CD4-positive, alpha-beta T cell treated with Interleukin-6 for 4 hours (primary cell): ENCODE results near the gene GNG4.
A peak's percentile ranks its signal among the peaks of the same experiment; 100 is the strongest.
"Not testable (repeated sequence)": the region's sequence is repeated elsewhere in the genome, so short reads cannot be mapped to it uniquely, and the experiment has no call there.

Experiments used
- DNase-seq: peaks from one replicate; pipeline ENCODE4 v3.0.0-alpha.2; 2020; ENCODE audit warnings: mixed read lengths

The GNG4 gene

DNA sequence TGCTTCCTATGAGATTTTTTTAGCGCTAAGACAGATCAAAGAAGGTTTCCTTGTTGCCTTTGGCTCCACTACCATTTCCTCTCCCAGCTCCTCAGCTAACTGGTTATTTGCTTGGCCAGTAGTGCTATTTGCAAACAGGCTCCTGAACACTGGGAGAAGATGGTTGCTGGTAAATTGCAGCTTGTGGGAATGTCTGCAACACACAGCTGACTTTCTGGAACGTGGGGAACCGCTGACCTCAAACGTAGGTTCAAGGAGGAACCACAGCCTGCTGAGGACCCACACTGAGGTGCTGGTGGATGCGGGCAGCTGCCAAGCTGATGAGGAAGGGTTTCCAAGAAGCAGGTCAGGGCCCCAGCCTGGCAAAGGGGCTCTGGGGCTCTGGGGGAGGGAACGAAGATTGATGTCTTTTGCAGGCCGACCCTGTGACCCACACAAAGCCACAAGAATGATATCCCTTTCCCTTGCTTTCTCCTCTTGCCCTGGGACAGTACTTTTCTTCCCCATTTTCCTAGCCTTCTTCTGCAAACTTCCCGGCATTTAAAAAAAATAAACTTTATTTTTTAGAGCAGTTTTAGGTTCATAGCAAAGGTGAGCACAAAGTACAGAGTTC lies 24.8 kb downstream of the GNG4 start:
- no peak for DNase-seq

DNA sequence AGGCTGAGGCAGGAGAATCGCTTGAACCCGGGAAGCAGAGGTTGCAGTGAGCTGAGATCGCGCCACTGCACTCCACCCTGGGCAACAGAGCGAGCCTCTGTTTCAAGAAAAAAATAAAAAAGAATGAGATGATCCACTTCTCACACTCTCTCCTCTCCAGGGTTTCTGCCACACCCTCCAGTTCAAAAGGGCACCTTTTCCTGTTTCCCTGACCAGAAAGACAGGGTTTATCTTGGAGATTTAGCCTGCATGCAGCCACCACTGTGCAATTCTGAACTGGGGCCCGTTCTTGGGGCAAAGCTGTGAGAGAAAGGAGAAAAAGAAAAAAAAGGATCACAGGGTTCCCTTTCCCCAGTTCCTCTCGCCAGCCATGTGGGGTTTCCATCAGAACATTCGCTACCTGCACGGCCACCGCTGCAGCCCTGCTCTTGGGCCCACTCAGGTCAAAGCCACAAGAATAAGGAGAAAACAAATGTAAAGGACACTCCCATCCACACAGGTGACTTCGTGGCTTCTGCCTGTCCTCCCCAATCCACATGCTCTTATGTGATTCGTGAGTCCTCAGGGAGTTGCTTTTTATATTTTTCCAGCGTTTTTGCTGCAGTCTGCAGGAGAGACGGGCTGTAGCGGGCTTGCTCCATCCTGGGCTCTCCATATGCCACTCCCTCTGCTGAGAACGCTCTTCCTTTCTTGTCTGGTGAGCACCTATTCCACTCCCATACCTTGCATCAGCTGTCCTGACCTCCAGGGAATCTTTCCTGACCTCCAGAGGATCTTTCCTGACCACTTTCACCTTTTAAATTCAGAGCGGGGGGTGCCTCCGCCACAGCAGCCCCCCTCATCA lies 26.4 kb downstream of the GNG4 start:
- no peak for DNase-seq

DNA sequence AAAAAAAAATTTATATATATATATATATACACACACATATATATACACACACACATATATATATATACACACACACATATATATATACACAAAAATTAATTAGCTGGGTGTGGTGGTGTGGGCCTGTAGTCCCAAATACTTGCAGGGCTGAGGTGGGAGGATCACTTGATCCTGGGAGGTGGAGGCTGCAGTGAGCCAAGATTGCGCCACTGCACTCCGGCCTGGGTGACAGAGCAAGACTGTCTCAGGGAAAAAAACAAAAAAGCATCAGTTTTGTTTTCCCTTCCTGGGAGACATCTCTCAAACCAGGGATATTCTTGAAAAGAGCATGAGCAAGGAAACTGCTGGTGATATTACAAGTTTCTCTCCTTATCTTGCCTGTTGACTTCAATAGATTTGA lies 30.4 kb downstream of the GNG4 start:
- DNase-seq, result not testable (repeated sequence)

DNA sequence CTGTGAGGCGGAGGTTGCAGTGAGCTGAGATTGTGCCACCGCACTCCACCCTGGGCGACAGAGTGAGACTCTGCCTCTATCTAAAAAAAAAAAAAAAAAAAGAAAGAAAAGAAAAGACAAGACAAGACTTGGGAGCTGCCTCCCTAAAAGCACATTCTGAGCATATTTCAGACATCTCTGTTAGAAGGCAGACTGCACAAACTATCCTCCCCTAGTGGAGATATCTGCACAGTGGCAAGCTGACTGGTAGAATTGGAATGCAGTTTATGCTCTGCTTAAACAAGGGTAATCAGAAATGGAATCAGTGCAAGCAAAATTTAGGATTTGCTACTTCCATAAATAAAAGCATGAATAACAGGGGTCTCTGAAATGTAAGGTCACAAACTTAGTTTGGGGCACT lies 31.8 kb downstream of the GNG4 start:
- no peak for DNase-seq

DNA sequence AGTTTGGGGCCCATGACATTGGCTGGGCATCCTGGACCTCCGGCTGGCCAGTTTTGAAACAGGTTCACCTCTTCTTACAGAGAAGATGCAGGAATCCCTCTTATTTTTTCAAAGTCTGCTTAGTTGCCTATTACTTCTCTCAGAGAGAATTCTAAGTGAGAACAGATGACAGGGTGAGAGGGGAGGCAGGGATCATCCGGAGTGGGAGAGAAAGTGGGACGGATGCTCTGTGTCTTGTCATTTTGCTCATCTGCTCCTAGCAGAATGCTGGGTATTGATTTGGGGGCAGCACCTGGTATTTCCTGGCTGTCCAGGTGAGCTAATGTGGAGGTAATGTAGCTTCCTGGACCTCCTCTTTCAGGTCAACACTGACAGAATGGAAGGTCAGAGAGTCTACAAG lies 32.4 kb downstream of the GNG4 start:
- DNase-seq, result no peak

DNA sequence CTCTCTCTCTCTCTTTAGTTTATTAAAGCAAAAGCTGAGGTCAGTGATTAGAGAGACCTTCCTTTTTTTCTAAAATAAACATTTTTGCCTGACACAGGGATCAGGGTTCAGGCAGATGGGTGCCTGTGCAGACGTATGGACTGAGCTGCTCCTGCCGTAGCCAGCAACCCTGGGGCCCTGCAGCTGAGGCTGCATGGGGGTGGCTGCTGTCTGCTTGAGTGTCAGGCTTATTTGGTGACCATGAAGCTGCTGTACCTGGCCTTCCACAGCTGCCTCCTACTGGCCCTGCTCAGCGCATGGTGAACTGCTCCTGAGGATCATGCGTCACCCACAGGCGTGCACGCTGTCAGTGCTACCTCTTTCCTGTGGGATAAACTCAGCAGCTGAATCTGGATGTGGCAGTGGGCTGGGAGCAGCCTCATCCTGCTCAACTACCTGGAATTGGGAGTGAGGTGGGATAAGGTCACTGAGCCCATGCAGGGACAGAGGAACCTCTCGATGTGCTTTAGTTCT lies 35.1 kb downstream of the GNG4 start:
- no peak for DNase-seq

DNA sequence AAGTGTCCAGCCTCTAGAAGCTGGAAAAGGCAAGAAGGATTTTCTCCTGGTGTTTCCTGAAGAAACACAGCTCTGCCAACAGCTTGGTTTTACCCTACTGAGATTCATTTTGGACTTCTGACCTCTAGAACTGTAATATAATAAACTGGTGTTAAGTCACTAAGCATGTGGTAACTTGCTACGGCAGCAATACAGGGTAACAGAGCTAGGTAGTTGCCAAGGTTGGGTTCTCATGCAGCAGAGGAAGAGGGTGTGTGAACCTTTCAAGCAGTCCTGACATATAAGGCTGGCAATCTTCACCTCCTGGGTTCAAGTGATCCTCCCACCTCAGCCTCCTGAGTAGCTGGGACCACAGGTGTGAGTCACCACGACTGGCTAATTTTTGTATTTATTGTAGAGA lies 36.0 kb downstream of the GNG4 start:
- no peak for DNase-seq

DNA sequence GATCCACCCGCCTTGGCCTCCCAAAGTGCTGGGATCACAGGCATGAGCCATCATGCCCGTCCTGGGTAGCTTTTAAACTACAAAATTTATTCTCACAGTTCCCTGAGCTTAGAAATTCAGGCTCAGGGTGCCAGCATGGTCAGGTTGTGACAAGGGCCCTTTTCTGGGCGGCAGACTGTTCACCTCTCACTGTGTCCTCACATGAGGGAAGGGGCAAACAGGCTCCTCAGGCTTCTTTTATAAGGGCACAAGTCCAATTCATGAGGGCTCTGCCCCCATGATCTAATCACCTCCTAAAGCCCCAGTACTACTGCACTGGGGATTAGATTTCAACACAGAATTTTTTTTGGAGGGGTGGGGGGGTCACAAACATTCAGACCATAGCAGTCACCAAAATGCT lies 36.8 kb downstream of the GNG4 start:
- DNase-seq, result no peak

DNA sequence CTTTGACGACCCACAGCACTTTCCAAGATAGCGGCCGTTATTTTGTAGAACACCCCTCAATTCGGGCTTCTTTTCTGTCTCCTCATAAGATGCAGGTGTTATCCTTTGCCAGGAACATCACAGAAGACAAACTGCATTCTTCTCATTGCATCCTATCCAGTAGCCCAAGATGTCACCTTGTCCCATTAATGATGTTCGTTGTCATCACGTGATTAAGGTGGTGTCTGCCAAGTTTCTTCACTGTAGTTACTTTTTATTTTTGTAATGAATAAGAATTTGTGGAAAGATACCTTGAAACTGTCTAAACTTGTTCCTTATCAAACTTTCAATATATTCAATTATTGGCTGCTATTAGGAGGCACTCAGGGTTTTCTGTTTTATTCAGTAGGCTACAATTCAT lies 39.4 kb downstream of the GNG4 start:
- no peak for DNase-seq

DNA sequence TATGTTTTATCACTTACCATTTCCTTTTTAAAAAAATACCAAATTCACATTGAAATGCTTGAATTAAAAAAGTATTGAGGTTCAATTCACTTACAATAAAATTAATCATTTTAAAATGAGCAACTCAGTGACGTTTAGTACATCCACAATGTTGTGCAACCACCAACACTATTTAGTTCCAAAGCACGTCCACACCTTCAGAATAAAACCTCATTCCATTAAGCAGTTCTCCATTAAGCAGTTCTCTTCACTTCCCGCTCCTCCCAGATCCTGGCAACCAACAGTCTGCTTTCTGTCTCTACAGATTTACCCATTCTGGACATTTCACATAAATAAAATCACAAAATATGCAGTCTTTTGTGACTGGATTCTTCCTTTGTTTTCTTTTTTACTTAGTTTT lies 41.3 kb downstream of the GNG4 start:
- no peak for DNase-seq

DNA sequence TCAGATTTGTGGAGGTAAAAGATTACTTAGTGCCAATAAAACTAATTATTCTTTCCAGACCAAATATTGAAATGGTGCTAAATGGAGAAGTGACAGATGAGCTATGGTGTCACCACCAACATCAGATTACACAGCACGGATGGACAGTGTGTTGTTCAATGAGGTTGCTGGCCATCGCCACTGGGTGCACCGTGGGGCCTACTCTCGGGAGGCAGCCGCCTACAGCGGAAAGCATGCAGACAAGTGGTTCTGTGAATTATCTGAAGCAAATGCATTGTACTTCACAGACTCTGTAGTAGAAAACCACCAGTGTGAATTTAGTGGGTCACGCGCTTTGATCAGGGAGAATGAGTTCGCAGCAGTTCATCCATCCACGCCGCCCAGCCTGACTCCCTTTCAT lies 42.3 kb downstream of the GNG4 start:
- DNase-seq, result no peak

DNA sequence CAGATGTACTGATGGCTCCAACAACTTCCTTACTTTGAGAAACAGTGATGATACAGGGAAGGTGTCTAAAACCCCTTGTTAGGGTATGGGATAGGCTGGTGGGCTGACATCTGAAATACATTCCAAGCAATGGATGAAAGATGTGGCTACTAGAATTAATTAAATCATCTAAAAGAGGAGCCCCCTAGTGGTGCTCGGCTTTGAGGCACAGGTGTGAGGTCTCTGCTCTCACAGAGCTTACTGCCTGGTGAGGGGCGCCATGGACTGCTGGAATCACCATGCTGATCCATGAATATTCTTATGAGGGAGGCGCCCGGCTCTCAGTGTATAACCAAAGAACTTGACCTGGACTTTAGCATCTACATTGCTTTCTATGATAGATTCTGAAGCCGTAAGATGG lies 48.5 kb downstream of the GNG4 start:
- peak; percentile 21 for DNase-seq

DNA sequence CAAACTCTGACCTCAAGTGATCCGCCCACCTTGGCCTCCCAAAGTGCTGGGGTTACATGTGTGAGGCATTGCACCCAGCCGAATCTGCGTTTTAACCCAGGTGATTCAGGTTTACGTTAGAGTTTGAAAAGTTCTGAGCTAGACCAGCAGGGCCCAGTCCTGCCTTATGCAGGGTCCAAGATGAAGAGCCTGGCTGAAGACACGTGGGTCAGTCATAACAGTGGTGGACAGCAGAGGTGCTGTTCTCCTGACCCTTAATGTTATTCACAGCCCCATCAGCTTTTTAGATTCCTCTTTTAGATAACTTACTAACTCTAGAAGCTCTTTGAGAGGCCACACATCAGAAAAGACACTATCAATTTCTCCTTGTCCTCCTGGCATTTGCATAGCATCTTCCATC lies 50.0 kb downstream of the GNG4 start:
- DNase-seq, result no peak

DNA sequence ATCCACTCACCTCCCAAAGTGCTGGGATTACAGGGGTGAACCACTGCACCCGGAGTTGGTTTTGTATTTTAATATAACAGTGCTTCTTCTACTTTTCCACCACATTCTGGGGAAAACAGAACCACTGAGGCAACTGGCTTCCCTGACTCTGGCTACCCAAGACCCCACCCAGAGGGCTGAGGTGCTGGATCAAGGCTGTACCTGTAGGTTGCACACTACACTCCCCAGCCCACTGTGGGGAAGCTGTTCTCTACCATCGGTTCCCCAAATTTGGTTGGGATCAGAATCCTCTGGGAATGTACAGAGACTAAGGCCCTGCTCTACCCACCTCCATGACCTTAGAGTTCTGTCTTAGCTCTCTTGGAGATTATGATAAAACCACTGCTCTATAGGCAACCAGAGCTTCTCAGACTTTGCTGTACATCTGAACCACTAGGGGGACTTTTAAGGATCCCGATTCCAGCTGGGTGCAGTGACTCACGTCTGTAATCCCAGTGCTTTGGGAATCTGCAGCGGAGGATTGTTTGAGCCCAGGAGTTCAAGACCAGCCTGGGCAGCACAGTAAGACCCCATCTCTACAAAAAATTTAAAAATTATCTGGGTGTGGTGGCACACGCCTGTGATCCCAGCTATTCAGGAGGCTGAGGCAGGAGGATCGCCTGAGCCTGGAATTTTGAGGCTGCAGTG lies 51.6 kb downstream of the GNG4 start:
- no peak for DNase-seq

DNA sequence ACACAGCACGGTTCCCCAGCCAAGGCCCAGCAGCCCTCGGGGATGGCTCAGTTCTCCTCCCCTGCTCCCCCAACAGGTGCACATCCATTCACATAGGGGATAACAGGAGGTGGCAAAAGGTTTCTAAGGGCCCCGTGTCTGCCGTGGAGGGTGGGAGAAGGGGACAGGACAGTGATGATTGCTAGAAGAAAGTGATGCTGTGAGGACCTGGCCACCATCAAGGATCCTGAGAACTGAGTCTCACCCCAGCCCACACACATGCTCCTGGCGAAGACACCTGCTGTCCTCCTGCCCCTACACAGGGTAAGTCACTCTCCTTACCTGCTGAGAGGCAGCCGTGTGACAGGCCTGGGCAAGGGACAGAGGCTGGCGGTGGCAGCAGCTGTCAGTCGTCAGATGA lies 54.5 kb downstream of the GNG4 start:
- no peak for DNase-seq

DNA sequence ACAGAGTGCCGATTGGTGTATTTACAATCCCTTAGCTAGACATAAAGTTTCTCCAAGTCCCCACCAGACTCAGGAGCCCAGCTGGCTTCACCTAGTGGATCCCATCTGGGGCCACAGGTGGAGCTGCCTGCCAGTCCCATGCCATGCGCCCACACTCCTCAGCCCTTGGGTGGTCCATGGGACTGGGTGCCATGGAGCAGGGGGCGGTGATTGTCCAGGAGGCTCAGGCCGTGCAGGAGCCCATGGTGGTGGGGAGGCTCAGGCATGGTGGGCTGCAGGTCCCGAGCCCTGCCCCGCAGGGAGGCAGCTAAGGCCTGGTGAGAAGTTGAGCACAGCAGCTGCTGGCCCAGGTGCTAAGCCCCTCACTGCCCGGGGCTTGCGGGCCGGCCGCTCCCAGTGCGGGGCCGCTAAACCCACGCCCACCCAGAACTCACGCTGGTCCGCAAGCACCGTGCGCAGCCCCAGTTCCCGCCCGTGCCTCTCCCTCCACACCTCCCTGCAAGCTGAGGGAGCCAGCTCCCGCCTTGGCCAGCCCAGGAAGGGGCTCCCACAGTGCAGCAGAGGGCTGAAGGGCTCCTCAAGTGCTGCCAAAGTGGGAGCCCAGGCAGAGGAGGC lies 55.2 kb downstream of the GNG4 start:
- not testable (repeated sequence) for DNase-seq

DNA sequence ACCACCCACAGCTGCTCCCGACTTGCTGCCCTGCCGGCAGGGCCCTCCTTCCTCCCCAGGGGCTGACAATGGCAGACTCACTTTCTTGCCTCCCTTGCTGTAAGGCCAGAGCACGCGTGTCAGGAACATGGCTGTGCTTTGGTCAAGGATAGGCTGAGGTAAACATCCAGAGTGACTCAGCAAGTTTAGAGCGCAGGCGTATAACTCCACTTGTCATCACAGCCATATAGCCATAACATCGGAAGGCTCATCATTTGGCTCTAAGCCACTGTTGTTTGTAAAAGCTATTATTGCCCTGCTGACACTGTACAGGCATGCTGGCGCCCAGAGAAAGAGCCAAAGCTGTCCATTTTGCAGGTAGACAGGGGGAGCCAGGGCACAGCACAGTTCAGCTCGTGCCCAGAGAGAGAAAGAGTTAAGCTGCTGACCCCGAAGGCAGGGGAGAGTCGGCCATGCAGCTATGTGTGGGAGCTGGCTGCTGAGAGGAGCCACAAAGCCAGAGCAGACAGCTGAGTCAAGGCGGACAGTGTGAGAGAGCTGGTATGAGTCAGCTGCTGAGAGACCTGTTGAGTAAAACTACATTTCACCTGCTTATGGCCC lies 60.6 kb downstream of the GNG4 start:
- DNase-seq, result no peak

DNA sequence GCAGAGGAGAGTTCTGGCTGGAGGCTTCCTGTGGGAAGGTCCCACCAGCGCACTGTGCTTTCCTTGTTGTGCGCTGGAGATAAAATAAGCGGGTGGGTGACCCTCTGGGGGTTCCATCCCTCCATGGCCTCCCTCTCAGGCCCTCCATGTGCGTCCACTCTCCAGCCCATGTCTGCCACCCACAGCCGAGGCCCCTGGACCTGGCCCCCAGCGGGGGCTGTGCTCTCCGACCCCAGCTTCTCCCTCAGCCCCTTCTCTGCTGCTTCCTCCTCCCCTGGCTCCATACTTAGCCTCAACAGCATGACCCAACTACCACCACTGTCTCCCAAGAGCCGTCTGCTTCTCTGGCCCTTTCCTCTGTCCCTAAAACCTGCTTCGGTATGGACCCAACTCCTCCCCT lies 61.4 kb downstream of the GNG4 start:
- no peak for DNase-seq

DNA sequence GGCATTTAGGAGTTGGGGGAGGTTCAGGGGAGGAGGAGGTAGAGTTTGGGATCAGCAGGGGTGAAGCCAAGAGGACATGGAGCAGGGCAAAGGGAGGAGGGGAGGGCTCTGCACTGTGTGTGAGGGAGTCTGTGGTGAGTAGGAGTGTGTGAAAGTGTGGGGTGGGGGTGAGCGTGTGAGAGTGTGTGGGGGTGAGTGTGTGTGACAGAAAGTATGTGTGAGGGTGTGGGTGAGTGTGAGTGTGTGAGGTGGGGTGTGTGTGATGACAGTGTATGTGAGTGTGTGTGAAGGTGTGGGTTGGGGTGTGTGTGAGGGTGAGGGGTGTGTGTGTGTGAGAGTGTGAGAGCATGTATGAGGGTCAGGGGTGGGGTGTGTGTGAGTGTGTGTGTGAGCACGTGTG lies 62.6 kb downstream of the GNG4 start:
- no peak for DNase-seq

DNA sequence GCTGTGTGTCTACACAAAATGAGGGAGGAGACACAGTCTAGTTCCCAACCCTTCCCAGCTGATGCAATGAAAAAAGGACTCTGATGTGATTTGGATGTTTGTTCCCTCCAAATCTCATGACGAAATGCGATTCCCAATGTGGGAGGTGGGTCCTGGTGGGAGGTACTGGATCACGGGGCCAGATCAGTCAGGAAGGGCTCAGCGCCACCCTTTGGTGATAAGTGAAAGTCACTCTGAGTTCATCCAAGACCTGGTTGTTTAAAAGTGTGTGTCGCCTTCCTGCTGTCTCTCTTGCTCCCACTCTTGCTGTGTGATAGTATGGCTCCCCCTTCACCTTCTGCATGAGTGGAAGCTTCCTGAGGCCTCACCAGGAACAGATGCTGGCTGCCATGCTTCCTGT lies 63.2 kb downstream of the GNG4 start:
- no peak for DNase-seq

DNA sequence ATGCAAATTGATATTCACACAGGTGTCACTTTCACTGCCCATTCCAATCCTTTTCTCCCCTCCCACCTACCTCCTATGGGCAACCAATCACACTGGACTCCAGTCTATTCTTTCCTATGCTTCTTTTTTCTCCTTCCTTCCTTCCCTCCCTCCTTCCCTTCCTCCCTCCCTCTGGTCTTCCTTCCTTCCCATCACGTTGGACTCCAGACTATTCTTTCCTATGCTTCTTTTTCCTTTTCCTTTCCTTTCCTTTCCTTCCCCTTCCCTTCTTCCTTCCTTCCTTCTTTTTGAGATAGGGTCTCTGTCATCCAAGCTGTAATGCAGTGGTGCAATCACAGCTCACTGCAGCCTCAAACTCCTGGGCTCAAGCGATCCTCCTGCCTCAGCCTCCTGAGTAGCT lies 64.6 kb downstream of the GNG4 start:
- no peak for DNase-seq

DNA sequence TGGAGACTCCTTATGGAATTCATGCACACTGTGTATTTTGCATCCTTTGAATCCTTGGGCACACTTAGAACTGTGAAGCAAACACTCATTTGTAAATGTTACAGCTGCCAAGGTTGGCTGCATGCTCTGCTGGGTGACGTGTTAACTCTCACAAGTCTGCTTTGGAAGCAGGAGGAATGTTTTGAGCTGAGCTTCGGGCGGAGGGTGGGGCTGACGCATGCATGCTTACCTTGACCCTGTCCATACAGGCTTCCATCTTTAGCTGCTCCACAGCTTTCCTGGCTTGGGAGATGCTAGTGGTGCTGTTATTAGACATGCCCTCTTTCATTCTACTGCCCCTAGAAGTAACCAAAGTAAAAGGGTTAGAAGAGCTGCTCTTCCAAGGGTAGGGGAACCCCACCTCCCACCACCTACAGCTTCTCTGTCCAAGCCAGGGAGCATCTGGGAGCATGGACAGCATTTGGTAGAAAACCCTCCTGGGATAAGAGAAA lies 66.0 kb downstream of the GNG4 start:
- no peak for DNase-seq

DNA sequence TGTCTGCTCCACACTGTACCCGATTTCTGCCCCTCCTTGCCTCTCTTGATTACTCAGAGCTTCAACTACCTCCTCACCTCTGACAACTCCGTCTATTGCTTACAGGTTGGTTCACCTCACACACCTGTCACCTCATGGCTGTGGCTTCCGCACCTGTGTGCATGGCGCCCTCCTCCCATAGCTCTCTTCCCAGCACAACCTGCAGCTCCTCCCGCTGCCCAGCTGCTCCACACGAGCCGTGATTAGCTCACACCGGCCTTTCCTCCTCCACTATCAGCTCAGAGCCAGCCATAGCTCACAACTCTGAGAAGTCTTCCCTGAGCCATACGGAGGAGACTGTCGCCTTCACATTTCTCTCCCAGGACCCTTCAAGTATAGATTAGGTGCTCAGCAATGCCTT lies 67.5 kb downstream of the GNG4 start:
- no peak for DNase-seq
